ENCODE data around the gene LMO2.
"Not testable (repeated sequence)": the region's sequence is repeated elsewhere in the genome, so short reads cannot be mapped to it uniquely, and the experiment has no call there.

Gene LMO2

GRCh38 chr11:33891714-33892327 is at the start of gene LMO2:
LMO2 (minus strand) TSS chr11:33892076; CDS start chr11:33869716, 22,360 bp downstream.
- DNase-seq = no peak

GRCh38 chr11:33940538-33940815 is 48.6 kb upstream of the LMO2 start:
- no peak for DNase-seq

- DNase-seq = no peak
Measured at GRCh38 chr11:33936725-33937604, 45.1 kb upstream of the LMO2 start.

DNA sequence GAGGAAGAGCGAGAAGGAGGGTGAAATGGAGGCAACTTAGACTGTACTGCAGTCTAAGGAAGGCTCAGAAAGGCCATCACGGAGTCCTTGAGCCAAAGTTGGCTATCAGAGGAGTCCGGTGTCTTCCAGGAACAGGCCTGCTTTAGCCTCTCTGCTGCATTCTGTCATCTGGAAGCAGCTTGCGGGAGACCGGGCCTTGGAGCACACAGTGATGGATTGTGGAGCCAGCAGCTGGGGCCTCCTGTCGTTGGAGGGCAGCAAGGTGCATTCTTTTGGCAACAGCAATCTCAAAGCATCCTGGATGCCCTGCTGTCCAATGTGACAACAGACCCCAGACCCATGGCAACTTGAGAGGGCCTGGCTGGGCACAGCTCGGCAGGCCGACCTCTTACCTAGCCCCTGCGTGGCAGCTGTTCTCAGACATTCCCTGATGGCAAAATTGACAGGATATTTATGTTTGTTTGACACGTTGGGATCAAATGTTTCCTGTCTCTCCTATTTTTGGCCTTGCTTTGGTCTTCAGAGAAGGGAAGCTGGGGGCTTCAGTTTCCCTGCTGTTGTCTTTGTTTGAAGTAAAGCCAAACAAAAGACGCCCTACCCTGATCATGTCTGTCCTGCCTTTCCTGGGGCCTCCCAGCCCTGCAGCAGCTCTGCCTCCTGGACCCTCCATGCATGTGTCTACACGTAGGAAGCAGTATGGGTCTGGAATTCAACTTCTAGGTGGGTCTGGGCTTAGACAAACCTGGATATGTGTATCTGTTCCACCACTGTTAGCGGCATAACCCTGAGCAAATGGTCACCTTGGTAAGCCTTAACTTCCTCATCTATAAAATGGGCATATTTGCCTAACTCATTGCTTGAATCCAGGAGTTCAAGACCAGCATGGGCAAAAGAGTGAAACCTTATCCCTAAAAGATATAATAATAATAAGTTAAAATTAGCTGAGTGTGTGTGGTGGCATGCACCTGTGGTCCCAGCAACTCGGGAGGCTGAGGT is 43.9 kb upstream of the LMO2 start:
- DNase-seq = no peak

DNA sequence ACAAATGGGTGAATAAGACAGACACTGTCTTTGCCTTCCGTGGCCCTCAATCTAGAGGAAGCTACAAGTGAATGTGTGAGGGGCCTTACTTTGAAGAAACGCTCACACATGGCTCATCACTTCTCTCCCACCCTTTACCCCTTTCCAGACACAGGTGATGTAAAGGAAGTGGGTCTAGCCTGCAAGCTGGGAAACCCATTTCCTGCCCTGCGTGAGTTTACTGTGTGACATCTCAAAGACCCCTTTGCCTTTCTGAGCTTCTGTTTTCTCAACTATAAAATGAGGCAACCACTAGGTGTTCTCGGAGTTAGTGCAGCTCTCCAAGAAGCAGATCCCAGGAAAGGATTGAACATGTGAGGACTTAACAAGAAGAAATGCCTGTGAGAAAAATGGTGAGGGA is 43.1 kb upstream of the LMO2 start:
- DNase-seq = no peak

DNA sequence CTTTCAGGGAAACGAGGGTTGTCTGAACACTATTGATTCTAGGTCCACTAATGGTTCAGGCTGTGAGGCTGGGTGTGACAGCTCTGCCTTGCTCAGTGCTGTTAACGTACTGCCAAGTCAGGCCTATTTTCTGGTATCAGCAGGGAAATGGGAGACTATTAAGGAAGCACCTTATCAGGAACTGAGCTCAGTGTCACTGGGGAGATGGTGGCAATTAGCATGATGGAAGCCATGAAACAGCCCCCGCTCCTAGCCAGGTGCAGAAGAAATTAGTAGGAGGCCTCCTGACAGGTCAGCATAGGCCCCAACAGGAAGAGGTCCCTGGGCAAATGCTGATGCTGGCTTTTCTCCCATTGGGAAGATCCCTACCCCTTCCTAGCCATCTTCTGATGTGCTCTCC is 42.6 kb upstream of the LMO2 start:
- DNase-seq = no peak

GRCh38 chr11:33933602-33934001 is 41.7 kb upstream of the LMO2 start:
- DNase-seq = no peak

DNA sequence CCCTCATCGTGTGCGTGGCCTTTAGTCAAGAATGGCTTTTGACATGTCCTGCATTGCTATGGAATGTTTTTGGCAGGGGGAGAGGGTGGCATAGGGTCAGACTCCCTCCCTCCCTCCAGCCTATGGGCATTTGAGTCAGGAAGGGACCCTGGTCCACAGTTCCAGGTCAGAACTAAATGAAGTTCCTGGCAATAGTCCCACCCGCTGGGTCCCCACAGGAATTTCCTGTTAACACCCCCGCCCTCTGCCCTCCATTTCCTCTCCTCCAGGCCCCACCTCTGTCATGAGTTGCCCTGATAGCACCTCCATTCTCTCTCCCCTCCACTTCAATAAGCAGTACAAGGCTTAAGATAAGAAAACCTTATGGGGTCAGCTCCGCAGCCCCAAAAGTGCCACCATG is 40.8 kb upstream of the LMO2 start:
- no peak for DNase-seq

- DNase-seq = not testable (repeated sequence)
Measured at GRCh38 chr11:33931739-33932366, 40.0 kb upstream of the LMO2 start.

GRCh38 chr11:33931067-33931466 is 39.2 kb upstream of the LMO2 start:
- no peak for DNase-seq

DNA sequence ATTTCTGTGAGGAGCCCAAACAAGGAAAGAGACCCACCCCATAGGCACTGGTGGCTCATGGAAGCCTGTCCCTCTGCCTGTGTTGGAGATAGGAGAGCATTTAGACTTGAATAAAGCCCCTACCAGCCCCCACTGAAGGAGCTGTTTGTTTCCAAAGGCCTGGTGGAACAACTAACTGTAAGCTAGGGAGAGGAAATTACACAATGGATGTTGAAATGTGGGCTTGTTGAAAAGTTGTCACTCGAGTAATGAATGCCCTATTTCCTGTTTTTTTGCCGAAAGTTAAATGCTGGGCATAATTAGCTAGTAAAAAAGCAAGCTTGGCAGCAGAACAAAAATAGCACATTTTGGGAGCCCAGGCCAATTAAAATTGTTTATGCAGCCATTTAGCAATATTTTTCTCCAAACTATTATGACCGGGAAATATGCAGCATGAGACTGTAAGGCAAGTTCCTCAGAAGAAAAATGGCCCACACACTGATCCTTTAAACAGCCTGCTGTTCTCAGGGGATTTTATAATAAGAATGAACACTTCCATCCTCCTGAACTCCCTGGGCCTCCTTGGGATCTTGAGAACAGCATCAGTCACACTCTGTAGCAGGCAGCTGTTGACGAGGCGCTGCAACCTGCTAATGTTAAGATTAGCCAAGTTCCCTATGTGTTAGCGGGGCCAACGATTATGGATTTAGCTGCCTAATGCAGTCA is 38.6 kb upstream of the LMO2 start:
- DNase-seq = no peak

DNA sequence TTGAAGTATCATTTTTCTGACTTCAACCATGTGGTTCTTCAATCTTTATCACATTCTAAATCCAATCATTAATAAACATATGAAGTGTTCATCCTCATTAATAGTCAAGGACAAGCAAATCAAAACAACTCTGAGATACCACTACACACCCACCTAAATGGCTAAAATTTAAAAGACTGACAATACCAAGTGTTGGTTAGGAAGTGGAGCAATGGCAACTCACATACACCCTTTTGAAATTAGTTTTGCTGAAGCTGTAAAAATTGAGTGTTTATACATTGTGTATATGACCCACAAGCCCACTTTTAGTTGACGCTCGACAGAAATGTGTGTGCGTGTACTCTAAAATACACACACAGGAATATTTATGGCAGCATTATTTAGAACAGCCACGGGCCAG is 36.7 kb upstream of the LMO2 start:
- DNase-seq = no peak

- DNase-seq = no peak
Measured at GRCh38 chr11:33926671-33927552, 35.0 kb upstream of the LMO2 start.

DNA sequence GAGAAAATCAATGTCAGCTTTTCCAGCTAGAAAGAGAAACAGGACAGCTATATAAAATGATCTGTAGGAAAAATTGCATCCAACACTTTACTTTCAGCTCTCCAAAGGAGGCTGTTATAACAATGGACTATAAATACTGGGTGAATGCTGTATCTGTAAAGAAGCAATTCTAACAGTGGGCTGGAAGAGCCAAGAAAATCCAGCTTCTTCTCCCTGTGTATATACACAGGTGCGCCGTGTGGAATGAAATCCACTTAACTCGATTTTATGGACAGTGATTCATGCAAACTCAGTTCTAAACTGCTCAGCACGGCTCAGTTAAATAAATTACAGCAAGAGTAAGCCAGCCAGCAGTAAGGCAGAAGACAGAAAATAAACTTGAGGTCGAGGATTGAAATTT is 32.5 kb upstream of the LMO2 start:
- DNase-seq = no peak

DNA sequence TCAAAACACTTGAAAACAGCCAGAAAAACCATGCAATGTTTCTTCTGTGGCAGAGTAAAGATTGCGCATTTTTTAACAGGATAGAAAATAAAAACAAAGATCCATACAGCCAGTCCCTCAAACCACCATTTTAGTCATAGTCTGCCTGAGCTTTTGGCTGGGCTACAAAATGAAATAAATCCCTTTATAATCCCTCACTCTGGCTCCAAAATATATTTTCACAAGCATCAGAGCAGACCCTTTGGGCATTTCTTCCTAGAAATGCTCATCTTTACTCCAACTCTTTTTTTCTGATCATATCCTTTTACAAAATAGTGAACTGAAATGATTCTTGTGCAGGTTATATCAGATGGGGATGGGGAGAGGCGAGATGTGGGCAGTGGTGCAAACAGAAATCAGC is 31.8 kb upstream of the LMO2 start:
- DNase-seq = no peak

DNA sequence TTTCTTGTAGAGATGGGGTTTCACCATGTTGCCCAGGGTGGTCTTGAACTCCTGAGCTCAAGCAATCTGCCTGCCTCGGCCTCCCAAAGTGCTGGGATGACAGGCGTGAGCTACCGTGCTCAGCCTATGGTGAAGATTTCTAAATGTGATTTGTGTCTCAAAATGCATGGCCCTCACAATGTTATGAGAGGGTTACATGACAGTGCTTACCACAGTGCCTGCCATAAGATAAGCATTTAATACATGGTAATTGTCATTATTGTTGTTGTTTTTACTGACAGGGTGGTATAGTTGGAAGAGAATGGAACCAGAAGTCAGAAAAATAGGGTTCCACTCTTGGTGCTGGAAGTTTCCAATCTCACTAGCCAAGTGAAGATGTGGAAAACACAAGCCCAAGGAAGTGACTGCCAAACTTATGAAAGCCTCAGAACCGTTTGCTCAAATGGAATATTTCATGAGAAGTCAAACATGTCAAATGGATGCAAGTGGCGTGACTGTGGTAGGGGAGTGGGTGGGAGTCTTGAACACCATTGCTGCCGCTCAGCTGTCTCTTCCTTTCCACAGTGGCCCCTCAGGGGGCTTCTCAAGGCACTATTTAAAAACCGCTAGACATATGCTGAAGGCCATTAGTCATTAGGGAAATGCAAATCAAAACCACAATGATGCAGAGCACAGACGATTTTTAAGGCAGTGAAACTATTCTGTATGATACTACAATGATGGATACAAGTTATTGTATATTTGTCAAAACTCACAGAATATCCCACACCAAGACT is 29.1 kb upstream of the LMO2 start:
- no peak for DNase-seq

DNA sequence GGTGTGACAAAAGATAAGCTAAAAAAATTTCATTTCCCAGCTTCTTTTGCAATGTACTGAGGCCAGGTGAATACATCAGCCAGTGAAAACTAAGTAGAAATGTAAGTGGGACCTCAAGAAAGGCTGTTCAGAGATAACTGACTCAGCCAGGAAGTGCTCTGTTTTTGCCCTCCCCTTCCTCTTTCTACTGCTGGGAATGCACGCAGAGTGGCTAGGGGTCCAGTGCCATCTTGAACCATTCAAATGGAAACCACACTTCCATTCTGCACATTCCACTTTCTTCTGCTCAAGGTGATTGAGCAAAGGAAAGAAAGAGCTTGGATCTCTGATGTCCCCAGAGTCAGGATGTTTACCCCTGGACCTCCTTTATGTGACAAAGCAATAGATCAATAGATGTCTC is 27.8 kb upstream of the LMO2 start:
- no peak for DNase-seq

DNA sequence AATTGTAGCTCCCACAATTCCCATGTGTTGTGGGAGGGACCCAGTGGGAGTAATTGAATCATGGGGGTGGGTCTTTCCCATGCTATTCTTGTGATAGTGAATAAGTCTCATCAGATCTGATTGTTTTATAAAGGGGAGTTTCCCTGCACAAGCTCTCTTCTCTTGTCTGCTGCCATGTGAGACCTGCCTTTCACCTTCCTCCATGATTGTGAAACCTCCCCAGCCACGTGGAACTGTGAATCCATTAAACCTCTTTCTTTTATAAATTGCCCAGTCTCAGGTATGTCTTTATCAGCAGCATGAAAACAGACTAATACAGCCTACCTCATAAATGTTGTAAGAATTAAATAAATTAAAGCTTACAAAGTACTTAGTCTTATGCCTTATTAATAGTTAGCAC is 25.5 kb upstream of the LMO2 start:
- DNase-seq = not testable (repeated sequence)

- no peak for DNase-seq
Measured at GRCh38 chr11:33916736-33917135, 24.9 kb upstream of the LMO2 start.

DNA sequence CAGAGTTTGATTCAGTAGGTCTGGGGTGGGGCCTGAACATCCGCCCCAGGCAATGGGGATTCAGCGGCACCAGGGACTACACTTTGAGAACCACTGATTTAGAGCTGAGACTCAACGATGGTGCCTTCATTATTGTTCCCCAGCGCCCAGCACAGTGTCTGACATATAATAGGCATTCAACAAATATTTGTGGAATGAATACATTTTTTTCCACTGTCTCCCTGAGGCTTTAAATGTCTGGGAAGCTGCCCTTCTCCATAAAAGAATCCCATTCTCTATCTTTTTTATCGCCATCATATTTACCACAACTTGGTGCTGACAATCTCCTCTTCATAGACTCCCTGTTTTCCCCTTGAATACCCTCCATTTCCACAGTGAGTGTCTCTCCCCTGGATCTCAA is 23.6 kb upstream of the LMO2 start:
- no peak for DNase-seq

- DNase-seq = no peak
Measured at GRCh38 chr11:33913991-33914390, 22.1 kb upstream of the LMO2 start.
